GM18502 (cell line): ENCODE data around the gene ZNF672.
"Not testable (repeated sequence)": the region's sequence is repeated elsewhere in the genome, so short reads cannot be mapped to it uniquely, and the experiment has no call there.

Experiments used
- ATAC-seq: cut with Tn5 transposase; IDR thresholded peaks from one replicate; pipeline ENCODE4 v1.9.1; 2021; ENCODE audit warnings: mild to moderate bottlenecking; ENCODE audit not compliant: unreplicated experiment, poor library complexity

ZNF672 gene

GRCh38 chr1:248830718-248831017 is 7.4 kb upstream of the ZNF672 start:
- ATAC-seq = not testable (repeated sequence)

- no peak for ATAC-seq
These were observed 6.2 kb upstream of the ZNF672 start for GRCh38 chr1:248831842-248832241.

GRCh38 chr1:248834343-248834940 is 3.6 kb upstream of the ZNF672 start:
- ATAC-seq = no peak

GRCh38 chr1:248837045-248837780 is 811 bp upstream of the ZNF672 start:
- no peak for ATAC-seq

- peak; percentile 67 for ATAC-seq
These were observed 538 bp downstream of the ZNF672 start for GRCh38 chr1:248838357-248839167.

GRCh38 chr1:248839168-248839555 is 1.1 kb downstream of the ZNF672 start:
- ATAC-seq = no peak

- ATAC-seq = no peak
These were observed 2.9 kb downstream of the ZNF672 start for GRCh38 chr1:248840946-248841345.

- ATAC-seq = no peak
These were observed 3.8 kb downstream of the ZNF672 start for GRCh38 chr1:248841702-248842395.

- peak; percentile 31 for ATAC-seq
These were observed 4.8 kb downstream of the ZNF672 start for GRCh38 chr1:248842781-248843331.

- ATAC-seq = no peak
These were observed 5.7 kb downstream of the ZNF672 start for GRCh38 chr1:248843687-248844086.

- ATAC-seq = no peak
These were observed 6.5 kb downstream of the ZNF672 start for GRCh38 chr1:248844526-248844925.

GRCh38 chr1:248847181-248847955 is 9.3 kb downstream of the ZNF672 start:
- no peak for ATAC-seq

- no peak for ATAC-seq
These were observed 10.0 kb downstream of the ZNF672 start for GRCh38 chr1:248847956-248848561.

GRCh38 chr1:248848602-248849001 is 10.6 kb downstream of the ZNF672 start:
- ATAC-seq = no peak

GRCh38 chr1:248849152-248849551 is 11.1 kb downstream of the ZNF672 start:
- ATAC-seq = no peak

GRCh38 chr1:248849637-248850036 is 11.6 kb downstream of the ZNF672 start:
- ATAC-seq = no peak

- no peak for ATAC-seq
These were observed 12.1 kb downstream of the ZNF672 start for GRCh38 chr1:248850124-248850523.

- no peak for ATAC-seq
These were observed 12.7 kb downstream of the ZNF672 start for GRCh38 chr1:248850536-248851251.

GRCh38 chr1:248851390-248851789 is 13.4 kb downstream of the ZNF672 start:
- ATAC-seq = no peak
